ENCODE data around the gene PARVA.

DNA sequence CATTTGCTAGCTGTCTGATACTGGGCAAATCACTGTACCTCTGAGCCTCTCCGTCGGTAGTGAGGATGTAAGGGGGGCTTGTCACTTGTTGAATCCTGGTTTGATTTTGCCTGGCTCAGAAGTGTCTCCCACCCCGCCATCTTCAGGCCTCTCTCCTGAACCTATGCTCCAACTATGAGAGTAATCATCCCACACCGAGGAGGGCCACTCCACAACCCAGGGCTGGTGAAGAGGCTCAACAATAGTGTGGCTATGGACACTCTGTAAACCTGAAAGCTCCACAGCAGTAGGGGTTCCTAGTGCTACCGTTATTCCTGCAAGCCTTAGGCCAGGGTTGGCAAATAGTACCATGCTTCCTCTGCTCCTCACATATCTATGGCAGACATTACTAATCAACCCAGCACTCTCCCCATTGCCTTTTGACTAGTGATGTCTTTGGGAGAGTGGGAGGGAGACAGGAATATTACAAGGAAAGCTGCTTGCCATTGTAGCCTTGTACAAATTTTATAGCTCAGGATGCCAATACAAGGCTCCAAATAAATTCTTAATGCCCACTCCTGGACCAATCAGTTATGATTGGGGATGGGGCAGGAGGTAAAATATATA is 162.8 kb downstream of the PARVA start:
- no peak for TF ChIP-seq POLR2A (IDR thresholded peaks at IDR 0.05; ENCODE audit: low read depth, low read length)
- TF ChIP-seq MXI1 (IDR thresholded peaks at IDR 0.05; ENCODE audit: borderline replicate concordance, low read depth, low read length): no peak
- TF ChIP-seq SMC3 (IDR thresholded peaks at IDR 0.05; ENCODE audit: low read depth, low read length): no peak
- TF ChIP-seq, protein P1, sequence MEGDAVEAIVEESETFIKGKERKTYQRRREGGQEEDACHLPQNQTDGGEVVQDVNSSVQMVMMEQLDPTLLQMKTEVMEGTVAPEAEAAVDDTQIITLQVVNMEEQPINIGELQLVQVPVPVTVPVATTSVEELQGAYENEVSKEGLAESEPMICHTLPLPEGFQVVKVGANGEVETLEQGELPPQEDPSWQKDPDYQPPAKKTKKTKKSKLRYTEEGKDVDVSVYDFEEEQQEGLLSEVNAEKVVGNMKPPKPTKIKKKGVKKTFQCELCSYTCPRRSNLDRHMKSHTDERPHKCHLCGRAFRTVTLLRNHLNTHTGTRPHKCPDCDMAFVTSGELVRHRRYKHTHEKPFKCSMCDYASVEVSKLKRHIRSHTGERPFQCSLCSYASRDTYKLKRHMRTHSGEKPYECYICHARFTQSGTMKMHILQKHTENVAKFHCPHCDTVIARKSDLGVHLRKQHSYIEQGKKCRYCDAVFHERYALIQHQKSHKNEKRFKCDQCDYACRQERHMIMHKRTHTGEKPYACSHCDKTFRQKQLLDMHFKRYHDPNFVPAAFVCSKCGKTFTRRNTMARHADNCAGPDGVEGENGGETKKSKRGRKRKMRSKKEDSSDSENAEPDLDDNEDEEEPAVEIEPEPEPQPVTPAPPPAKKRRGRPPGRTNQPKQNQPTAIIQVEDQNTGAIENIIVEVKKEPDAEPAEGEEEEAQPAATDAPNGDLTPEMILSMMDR (conservative IDR thresholded peaks at IDR 0.05; ENCODE audit: low read depth, low read length): no peak
- TF ChIP-seq CEBPB (IDR thresholded peaks at IDR 0.05; ENCODE audit: low read depth, low read length): no peak
- TF ChIP-seq RAD21 (IDR thresholded peaks at IDR 0.05; ENCODE audit: low read length): no peak
